ENCODE results near the gene ETFRF1. TPM values are rescaled to one million over a fixed set of nuclear protein-coding genes. Genes with fewer than 3 reads are reported as not detected.

ETFRF1 gene
- total RNA-seq, 1 donor from 2014 or later, result 10.8 TPM

DNA sequence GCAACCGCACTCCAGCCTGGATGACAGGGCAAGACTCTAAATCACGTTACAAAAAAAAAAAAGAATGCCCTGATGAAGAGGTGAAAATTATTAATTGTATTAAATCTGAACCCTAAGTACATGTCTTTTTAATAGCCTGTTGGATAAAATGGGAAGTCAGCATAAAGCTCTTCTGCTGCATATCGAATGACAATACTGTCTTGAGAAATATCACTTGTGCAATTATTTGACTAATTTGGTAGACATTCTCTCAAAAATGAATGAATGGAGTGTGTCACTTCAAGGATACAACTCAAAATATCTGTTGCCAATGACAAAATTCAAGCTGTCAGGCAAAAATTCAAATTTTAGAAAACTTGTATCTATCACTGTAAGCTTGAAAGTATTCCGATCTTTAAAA, 39.0 kb upstream of the ETFRF1 start:
- Mint-ChIP-seq H3K36me3 (ENCODE audit: low read depth) (no peaks in the 10 kb centered on the region), H3K27me3 (ENCODE audit: low read depth) (peaks cover 3% of the 10 kb centered on the region), H3K27ac (ENCODE audit: unreplicated experiment) (no peak overlapping the region), H3K4me1 (ENCODE audit: low read depth) (peaks cover 13% of the 10 kb centered on the region), H3K9me3 (ENCODE audit: low read depth) (no peaks in the 10 kb centered on the region), H3K4me3 (ENCODE audit: unreplicated experiment) (no peak overlapping the region)
- DNase-seq (ENCODE audit: low spot score), result no peak
- TF ChIP-seq, protein P1, sequence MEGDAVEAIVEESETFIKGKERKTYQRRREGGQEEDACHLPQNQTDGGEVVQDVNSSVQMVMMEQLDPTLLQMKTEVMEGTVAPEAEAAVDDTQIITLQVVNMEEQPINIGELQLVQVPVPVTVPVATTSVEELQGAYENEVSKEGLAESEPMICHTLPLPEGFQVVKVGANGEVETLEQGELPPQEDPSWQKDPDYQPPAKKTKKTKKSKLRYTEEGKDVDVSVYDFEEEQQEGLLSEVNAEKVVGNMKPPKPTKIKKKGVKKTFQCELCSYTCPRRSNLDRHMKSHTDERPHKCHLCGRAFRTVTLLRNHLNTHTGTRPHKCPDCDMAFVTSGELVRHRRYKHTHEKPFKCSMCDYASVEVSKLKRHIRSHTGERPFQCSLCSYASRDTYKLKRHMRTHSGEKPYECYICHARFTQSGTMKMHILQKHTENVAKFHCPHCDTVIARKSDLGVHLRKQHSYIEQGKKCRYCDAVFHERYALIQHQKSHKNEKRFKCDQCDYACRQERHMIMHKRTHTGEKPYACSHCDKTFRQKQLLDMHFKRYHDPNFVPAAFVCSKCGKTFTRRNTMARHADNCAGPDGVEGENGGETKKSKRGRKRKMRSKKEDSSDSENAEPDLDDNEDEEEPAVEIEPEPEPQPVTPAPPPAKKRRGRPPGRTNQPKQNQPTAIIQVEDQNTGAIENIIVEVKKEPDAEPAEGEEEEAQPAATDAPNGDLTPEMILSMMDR (IDR thresholded peaks at IDR 0.05), result no peak

DNA sequence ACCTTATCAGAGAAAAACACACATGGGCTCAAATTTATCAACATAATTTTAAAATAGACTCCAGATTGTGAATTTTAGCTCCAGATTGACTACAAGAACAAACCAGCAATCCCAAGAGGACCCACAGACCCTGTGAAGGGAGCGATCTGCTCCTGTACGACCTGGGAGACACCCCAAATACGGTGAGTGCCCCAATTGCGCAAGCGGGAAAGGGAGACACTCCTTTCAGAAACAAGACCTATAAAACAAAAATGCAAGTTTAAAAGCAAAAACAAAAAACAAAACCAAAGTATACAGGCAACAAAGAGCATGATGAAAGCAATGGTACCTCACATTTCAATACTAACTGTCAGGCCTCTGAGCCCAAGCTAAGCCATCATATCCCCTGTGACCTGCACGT, 32.2 kb upstream of the ETFRF1 start:
- Mint-ChIP-seq H3K27ac (ENCODE audit: unreplicated experiment) (no peak overlapping the region), H3K27me3 (ENCODE audit: low read depth) (peaks cover 3% of the 10 kb centered on the region), H3K9me3 (ENCODE audit: low read depth) (no peaks in the 10 kb centered on the region), H3K4me3 (ENCODE audit: unreplicated experiment) (no peak overlapping the region), H3K4me1 (ENCODE audit: low read depth) (no peaks in the 10 kb centered on the region), H3K36me3 (ENCODE audit: low read depth) (no peaks in the 10 kb centered on the region)
- DNase-seq (ENCODE audit: low spot score), result no peak
- TF ChIP-seq, protein P1 (IDR thresholded peaks at IDR 0.05), result no peak

GRCh38 chr12:25182765-25183164, 12.3 kb upstream of the ETFRF1 start:
- DNase-seq (ENCODE audit: low spot score), result no peak
- no peaks in the 10 kb centered on the region for H3K27me3 Mint-ChIP-seq (ENCODE audit: low read depth)
- TF ChIP-seq, protein P1 (IDR thresholded peaks at IDR 0.05), result no peak
- H3K4me1 Mint-ChIP-seq (ENCODE audit: low read depth), result peaks cover 12% of the 10 kb centered on the region
- H3K9me3 Mint-ChIP-seq (ENCODE audit: low read depth), result peaks cover 10% of the 10 kb centered on the region
- H3K4me3 Mint-ChIP-seq (ENCODE audit: unreplicated experiment), result no peak overlapping the region
- H3K36me3 Mint-ChIP-seq (ENCODE audit: low read depth), result no peaks in the 10 kb centered on the region
- no peak overlapping the region for H3K27ac Mint-ChIP-seq (ENCODE audit: unreplicated experiment)

DNA sequence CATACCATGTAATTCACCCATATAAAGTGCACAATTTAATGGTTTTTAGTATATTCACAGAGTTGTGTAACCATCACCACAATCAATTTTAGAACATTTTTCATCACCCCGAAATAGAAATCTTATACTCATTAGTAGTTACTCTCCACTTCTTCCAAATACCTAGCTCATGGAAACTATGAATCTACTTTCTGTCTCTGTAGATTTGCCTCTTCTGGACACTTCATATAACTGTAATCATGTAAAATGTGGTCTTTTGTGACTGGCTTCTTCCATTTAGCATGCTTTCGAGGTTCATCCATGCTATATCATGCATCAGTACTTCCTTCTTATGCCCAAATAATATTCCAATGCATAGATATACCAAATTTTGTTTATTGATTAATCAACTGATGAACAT, 10.9 kb upstream of the ETFRF1 start:
- no peaks in the 10 kb centered on the region for H3K36me3 Mint-ChIP-seq (ENCODE audit: low read depth)

GRCh38 chr12:25186038-25186787, 8.8 kb upstream of the ETFRF1 start:
- TF ChIP-seq, protein P1 (IDR thresholded peaks at IDR 0.05), result no peak
- H3K4me3 Mint-ChIP-seq (ENCODE audit: unreplicated experiment), result no peak overlapping the region
- H3K27ac Mint-ChIP-seq (ENCODE audit: unreplicated experiment), result no peak overlapping the region
- peaks cover 28% of the 10 kb centered on the region for H3K4me1 Mint-ChIP-seq (ENCODE audit: low read depth)
- no peaks in the 10 kb centered on the region for H3K9me3 Mint-ChIP-seq (ENCODE audit: low read depth)
- DNase-seq (ENCODE audit: low spot score), result no peak
- no peaks in the 10 kb centered on the region for H3K27me3 Mint-ChIP-seq (ENCODE audit: low read depth)
- no peaks in the 10 kb centered on the region for H3K36me3 Mint-ChIP-seq (ENCODE audit: low read depth)

More for the DNA sequence above, 10.9 kb upstream of the ETFRF1 start:
- peaks cover 24% of the 10 kb centered on the region for H3K4me1 Mint-ChIP-seq (ENCODE audit: low read depth)
- H3K4me3 Mint-ChIP-seq (ENCODE audit: unreplicated experiment), result no peak overlapping the region
- peaks cover 10% of the 10 kb centered on the region for H3K9me3 Mint-ChIP-seq (ENCODE audit: low read depth)
- no peaks in the 10 kb centered on the region for H3K27me3 Mint-ChIP-seq (ENCODE audit: low read depth)
- no peak overlapping the region for H3K27ac Mint-ChIP-seq (ENCODE audit: unreplicated experiment)
- DNase-seq (ENCODE audit: low spot score), result no peak
- TF ChIP-seq, protein P1 (IDR thresholded peaks at IDR 0.05), result no peak
